SW 1271 (cell line): Measurements from ENCODE around the gene KLHL6.
"Not testable (repeated sequence)": the region's sequence is repeated elsewhere in the genome, so short reads cannot be mapped to it uniquely, and the experiment has no call there.

Experiments
- DNase-seq, 2 experiments: peaks; one replicate each; lab custom pipeline; 2025; lab: John Stamatoyannopoulos, UW

The KLHL6 gene

GRCh38 chr3:183532620-183533411, 22.7 kb downstream of the KLHL6 start:
- no peak for DNase-seq

GRCh38 chr3:183529717-183530116, 25.8 kb downstream of the KLHL6 start:
- DNase-seq, result no peak

GRCh38 chr3:183529185-183529584, 26.3 kb downstream of the KLHL6 start:
- no peak for DNase-seq

- not testable (repeated sequence) for DNase-seq
Observed at GRCh38 chr3:183528758-183529157, 26.7 kb downstream of the KLHL6 start.

- DNase-seq, result no peak
Observed at GRCh38 chr3:183527428-183528379, 27.8 kb downstream of the KLHL6 start.

GRCh38 chr3:183526838-183527427, 28.6 kb downstream of the KLHL6 start:
- no peak for DNase-seq

GRCh38 chr3:183524476-183524875, 31.0 kb downstream of the KLHL6 start:
- DNase-seq, result no peak

GRCh38 chr3:183520741-183521556, 34.6 kb downstream of the KLHL6 start:
- not testable (repeated sequence) for DNase-seq

- not testable (repeated sequence) for DNase-seq
Observed at GRCh38 chr3:183520295-183520694, 35.2 kb downstream of the KLHL6 start.

GRCh38 chr3:183519891-183520290, 35.6 kb downstream of the KLHL6 start:
- DNase-seq, result no peak

- no peak for DNase-seq
Observed at GRCh38 chr3:183518491-183519251, 36.8 kb downstream of the KLHL6 start.

GRCh38 chr3:183517607-183518006, 37.9 kb downstream of the KLHL6 start:
- no peak for DNase-seq

GRCh38 chr3:183515968-183516851, 39.3 kb downstream of the KLHL6 start:
- no peak for DNase-seq

- DNase-seq, result no peak
Observed at GRCh38 chr3:183514021-183514420, 41.5 kb downstream of the KLHL6 start.

- no peak for DNase-seq
Observed at GRCh38 chr3:183513046-183513706, 42.3 kb downstream of the KLHL6 start.

GRCh38 chr3:183511286-183512131, 44.0 kb downstream of the KLHL6 start:
- not testable (repeated sequence) for DNase-seq

- no peak for DNase-seq
Observed at GRCh38 chr3:183508821-183509220, 46.7 kb downstream of the KLHL6 start.

GRCh38 chr3:183507551-183507950, 48.0 kb downstream of the KLHL6 start:
- DNase-seq, result no peak
